GM12878 (cell line): Measurements from ENCODE around the gene OXTR. TPM values are rescaled to one million over a fixed set of nuclear protein-coding genes. Genes with fewer than 3 reads are reported as not detected.

Source experiments
- ATF7 ChIP-seq: fragments of 450-650 bp; IDR thresholded peaks from 2 replicates; pipeline ENCODE4 v1.6.1; 2016; ENCODE audit warnings: low read depth, mild to moderate bottlenecking
- BMI1 ChIP-seq: fragments of 450-650 bp; IDR thresholded peaks from 2 replicates; pipeline ENCODE4 v1.6.1; 2016; ENCODE audit warnings: mild to moderate bottlenecking, moderate library complexity, borderline replicate concordance
- CEBPB ChIP-seq, 2 experiments: fragments of 150-350 bp in 1 of 2; IDR thresholded peaks; 2 replicates each; pipeline ENCODE4 v1.6.1; 2012 to 2014; ENCODE audit warnings: low read depth in 2 of 2, low read length in 2 of 2, borderline replicate concordance in 1 of 2, inconsistent platforms in 1 of 2
- EED ChIP-seq: sonication (generic); IDR thresholded peaks from 2 replicates; pipeline ENCODE4 v1.6.1; 2016; ENCODE audit warnings: antibody characterized with exemption, low read depth
- GABPA ChIP-seq: IDR thresholded peaks from 2 replicates; pipeline ENCODE4 v1.6.1; 2014; ENCODE audit warnings: antibody characterized with exemption, low read depth, mild to moderate bottlenecking, inconsistent platforms
- HCFC1 ChIP-seq: fragments of 150-350 bp; IDR thresholded peaks from 2 replicates; pipeline ENCODE4 v1.6.1; 2014; ENCODE audit warnings: low read length
- IKZF2 ChIP-seq, 2 experiments: fragments of 450-650 bp; IDR thresholded peaks; 2 replicates each; pipeline ENCODE4 v1.6.1; 2017; ENCODE audit warnings: mild to moderate bottlenecking in 2 of 2, moderate library complexity in 2 of 2
- MEF2A ChIP-seq: IDR thresholded peaks from 2 replicates; pipeline ENCODE4 v1.6.1; 2011; ENCODE audit warnings: low read depth, mild to moderate bottlenecking, low read length, moderate library complexity; ENCODE audit not compliant: insufficient read depth
- MEF2B ChIP-seq: fragments of 450-650 bp; IDR thresholded peaks from 2 replicates; pipeline ENCODE4 v1.6.1; 2018; ENCODE audit warnings: mild to moderate bottlenecking, moderate library complexity; ENCODE audit not compliant: partially characterized antibody, poor library complexity, severe bottlenecking
- RBBP5 ChIP-seq: fragments of 200-600 bp; sonication (generic); conservative IDR thresholded peaks from 2 replicates; pipeline ENCODE4 v1.6.1; 2016
- RELA ChIP-seq: fragments of 450-650 bp; IDR thresholded peaks from 2 replicates; pipeline ENCODE4 v1.8.0; 2014; ENCODE audit warnings: borderline replicate concordance; ENCODE audit not compliant: partially characterized antibody
- SPI1 ChIP-seq: IDR thresholded peaks from 2 replicates; pipeline ENCODE4 v1.6.1; 2011; ENCODE audit warnings: low read depth, mild to moderate bottlenecking, low read length, moderate library complexity, borderline replicate concordance; ENCODE audit not compliant: insufficient read depth
- TBL1XR1 ChIP-seq: IDR thresholded peaks from 2 replicates; pipeline ENCODE4 v1.6.1; 2012; ENCODE audit warnings: low read depth, low read length, improper control_type of control experiment
- TCF12 ChIP-seq: IDR thresholded peaks from 2 replicates; pipeline ENCODE4 v1.6.1; 2011; ENCODE audit warnings: low read depth, mild to moderate bottlenecking, low read length
- YY1 ChIP-seq: IDR thresholded peaks from 2 replicates; pipeline ENCODE4 v1.6.1; 2011; ENCODE audit warnings: low read depth, mild to moderate bottlenecking, low read length
- ZBED1 ChIP-seq: IDR thresholded peaks from 2 replicates; pipeline ENCODE4 v1.6.1; 2016; ENCODE audit warnings: borderline replicate concordance
- polyA plus RNA-seq, 11 experiments: library from polyadenylated mRNA; depleted of rRNA in 4 of 11; unstranded in 6 of 11; stranded (reverse) in 5 of 11; fragments of >200 nt; fragmentation: Nextera tagmentation in 4 of 11; fragmentation: Illumina TruSeq in 1 of 11; extraction: Ambion mirVana in 4 of 11; extraction: Trizol in 1 of 11; gene quantifications; 1 replicate in 1 of 11; 2 replicates in 10 of 11; pipeline versions ENCODE4 v1.2.1 to v1.2.3, GENCODE V29; 2011 to 2016; ENCODE audit warnings: inconsistent platforms in 2 of 11, missing spikeins in 2 of 11, low read depth in 1 of 11
- total RNA-seq, 4 experiments: library from RNA; depleted of rRNA in 3 of 4; stranded (reverse); fragments of >200 nt in 3 of 4; fragmentation: Illumina TruSeq in 1 of 4; extraction: Trizol in 1 of 4; gene quantifications; 2 replicates each; pipeline versions ENCODE4 v1.2.1 to v1.2.3, GENCODE V29; 2013 to 2021
- TF ChIP-seq, protein P1 (sequence below): fragments of 150-350 bp; IDR thresholded peaks from 2 replicates; pipeline ENCODE4 v1.6.1; 2014; ENCODE audit warnings: mild to moderate bottlenecking, low read depth, low read length
- TF ChIP-seq, protein P2 (sequence below): fragments of 450-650 bp; IDR thresholded peaks from 2 replicates; pipeline ENCODE4 v1.6.1; 2018; ENCODE audit warnings: borderline replicate concordance, mild to moderate bottlenecking; ENCODE audit not compliant: partially characterized antibody
- TF ChIP-seq, protein P3 (sequence below): fragments of 150-350 bp; IDR thresholded peaks from 2 replicates; pipeline ENCODE4 v1.6.1; 2016; ENCODE audit warnings: low read depth, low read length
- TF ChIP-seq, protein P4 (sequence below): fragments of 450-650 bp; IDR thresholded peaks from 2 replicates; pipeline ENCODE4 v1.6.1; 2017; ENCODE audit warnings: mild to moderate bottlenecking

The OXTR gene
- total and polyA plus RNA-seq, 10 of the 15 experiments (the other 5 are each of a cell fraction or from before 2014, with no cell fraction given) = 0.43 to 5.9 (median 2.6) TPM

DNA sequence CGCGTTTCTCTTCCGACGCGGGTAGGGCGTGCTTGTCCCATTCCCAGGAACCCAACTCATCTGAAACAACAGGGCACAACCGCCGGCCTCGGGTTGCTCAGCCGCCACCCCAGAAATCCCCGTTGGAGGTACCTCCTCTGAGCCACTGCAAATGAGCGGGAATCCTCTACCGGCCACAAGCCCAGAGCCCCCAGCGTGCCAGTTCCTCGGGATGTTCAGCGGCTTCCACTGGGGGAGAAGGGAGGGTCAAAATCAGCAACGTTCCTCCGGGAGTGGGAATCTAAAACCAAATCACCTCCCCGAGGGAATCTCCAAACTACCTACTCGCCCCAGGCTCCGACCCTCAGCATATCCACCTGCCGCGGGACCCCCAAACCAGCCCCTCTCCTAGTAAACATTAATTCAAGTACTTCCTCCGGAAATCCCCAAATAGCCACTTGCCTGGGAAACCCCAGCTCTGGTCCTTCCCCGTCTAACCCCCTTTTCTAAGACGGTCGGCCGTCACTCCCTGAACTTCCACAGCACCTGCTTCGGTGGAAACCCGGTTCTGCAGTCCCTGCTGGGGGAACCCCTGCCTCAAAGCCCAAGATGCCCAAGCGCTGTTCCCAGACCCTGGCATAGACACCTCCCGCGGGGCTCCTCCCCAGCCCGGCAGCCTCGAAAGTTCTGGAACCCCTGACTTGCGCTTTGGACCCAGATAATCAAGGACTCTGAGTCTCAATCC, 887 bp downstream of the OXTR start (continued):
- TF ChIP-seq, protein P1, sequence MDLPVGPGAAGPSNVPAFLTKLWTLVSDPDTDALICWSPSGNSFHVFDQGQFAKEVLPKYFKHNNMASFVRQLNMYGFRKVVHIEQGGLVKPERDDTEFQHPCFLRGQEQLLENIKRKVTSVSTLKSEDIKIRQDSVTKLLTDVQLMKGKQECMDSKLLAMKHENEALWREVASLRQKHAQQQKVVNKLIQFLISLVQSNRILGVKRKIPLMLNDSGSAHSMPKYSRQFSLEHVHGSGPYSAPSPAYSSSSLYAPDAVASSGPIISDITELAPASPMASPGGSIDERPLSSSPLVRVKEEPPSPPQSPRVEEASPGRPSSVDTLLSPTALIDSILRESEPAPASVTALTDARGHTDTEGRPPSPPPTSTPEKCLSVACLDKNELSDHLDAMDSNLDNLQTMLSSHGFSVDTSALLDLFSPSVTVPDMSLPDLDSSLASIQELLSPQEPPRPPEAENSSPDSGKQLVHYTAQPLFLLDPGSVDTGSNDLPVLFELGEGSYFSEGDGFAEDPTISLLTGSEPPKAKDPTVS = peak; percentile 80; the same call in 1 of the 2 replicates
- TF ChIP-seq ATF7 (no peak), RBBP5 (no peak), IKZF2 (IDR thresholded peaks at IDR 0.05) (peak; percentile 47 to 58; a peak in 3 of 4 replicates), MEF2B (peak; percentile 66), RELA (peak; percentile 76), MEF2A (peak; percentile 48; the same call in 1 of the 2 replicates), GABPA (no peak), BMI1 (no peak), HCFC1 (no peak), YY1 (no peak), SPI1 (no peak), TBL1XR1 (no peak), EED (no peak), ZBED1 (no peak), CEBPB (IDR thresholded peaks at IDR 0.05; ENCODE audit: borderline replicate concordance in 1 of 2, low read depth in 2 of 2, low read length in 2 of 2) (no peak), TCF12 (peak; percentile 49; the same call in 1 of the 2 replicates)
- TF ChIP-seq, protein P2, sequence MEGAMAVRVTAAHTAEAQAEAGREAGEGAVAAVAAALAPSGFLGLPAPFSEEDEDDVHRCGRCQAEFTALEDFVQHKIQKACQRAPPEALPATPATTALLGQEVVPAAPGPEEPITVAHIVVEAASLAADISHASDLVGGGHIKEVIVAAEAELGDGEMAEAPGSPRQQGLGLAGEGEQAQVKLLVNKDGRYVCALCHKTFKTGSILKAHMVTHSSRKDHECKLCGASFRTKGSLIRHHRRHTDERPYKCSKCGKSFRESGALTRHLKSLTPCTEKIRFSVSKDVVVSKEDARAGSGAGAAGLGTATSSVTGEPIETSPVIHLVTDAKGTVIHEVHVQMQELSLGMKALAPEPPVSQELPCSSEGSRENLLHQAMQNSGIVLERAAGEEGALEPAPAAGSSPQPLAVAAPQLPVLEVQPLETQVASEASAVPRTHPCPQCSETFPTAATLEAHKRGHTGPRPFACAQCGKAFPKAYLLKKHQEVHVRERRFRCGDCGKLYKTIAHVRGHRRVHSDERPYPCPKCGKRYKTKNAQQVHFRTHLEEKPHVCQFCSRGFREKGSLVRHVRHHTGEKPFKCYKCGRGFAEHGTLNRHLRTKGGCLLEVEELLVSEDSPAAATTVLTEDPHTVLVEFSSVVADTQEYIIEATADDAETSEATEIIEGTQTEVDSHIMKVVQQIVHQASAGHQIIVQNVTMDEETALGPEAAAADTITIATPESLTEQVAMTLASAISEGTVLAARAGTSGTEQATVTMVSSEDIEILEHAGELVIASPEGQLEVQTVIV = no peak
- TF ChIP-seq, protein P3, sequence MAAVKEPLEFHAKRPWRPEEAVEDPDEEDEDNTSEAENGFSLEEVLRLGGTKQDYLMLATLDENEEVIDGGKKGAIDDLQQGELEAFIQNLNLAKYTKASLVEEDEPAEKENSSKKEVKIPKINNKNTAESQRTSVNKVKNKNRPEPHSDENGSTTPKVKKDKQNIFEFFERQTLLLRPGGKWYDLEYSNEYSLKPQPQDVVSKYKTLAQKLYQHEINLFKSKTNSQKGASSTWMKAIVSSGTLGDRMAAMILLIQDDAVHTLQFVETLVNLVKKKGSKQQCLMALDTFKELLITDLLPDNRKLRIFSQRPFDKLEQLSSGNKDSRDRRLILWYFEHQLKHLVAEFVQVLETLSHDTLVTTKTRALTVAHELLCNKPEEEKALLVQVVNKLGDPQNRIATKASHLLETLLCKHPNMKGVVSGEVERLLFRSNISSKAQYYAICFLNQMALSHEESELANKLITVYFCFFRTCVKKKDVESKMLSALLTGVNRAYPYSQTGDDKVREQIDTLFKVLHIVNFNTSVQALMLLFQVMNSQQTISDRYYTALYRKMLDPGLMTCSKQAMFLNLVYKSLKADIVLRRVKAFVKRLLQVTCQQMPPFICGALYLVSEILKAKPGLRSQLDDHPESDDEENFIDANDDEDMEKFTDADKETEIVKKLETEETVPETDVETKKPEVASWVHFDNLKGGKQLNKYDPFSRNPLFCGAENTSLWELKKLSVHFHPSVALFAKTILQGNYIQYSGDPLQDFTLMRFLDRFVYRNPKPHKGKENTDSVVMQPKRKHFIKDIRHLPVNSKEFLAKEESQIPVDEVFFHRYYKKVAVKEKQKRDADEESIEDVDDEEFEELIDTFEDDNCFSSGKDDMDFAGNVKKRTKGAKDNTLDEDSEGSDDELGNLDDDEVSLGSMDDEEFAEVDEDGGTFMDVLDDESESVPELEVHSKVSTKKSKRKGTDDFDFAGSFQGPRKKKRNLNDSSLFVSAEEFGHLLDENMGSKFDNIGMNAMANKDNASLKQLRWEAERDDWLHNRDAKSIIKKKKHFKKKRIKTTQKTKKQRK = no peak
- TF ChIP-seq, protein P4, sequence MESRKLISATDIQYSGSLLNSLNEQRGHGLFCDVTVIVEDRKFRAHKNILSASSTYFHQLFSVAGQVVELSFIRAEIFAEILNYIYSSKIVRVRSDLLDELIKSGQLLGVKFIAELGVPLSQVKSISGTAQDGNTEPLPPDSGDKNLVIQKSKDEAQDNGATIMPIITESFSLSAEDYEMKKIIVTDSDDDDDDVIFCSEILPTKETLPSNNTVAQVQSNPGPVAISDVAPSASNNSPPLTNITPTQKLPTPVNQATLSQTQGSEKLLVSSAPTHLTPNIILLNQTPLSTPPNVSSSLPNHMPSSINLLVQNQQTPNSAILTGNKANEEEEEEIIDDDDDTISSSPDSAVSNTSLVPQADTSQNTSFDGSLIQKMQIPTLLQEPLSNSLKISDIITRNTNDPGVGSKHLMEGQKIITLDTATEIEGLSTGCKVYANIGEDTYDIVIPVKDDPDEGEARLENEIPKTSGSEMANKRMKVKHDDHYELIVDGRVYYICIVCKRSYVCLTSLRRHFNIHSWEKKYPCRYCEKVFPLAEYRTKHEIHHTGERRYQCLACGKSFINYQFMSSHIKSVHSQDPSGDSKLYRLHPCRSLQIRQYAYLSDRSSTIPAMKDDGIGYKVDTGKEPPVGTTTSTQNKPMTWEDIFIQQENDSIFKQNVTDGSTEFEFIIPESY = no peak
